HepG2 (cell line): ENCODE measurements around the gene TAB3. TPM values are rescaled to one million over a fixed set of nuclear protein-coding genes. Genes with fewer than 3 reads are reported as not detected.
A peak's percentile ranks its signal among the peaks of the same experiment; 100 is the strongest.

ENCODE experiments used
- CCAR2 ChIP-seq: fragments of 200-400 bp; formaldehyde crosslinking; optimal IDR thresholded peaks from 2 replicates; pipeline ENCODE3; 2018; ENCODE audit warnings: low read depth, mild to moderate bottlenecking, low read length, moderate library complexity
- ESRRA ChIP-seq: sonication (generic); formaldehyde crosslinking; IDR thresholded peaks from 2 replicates; pipeline ENCODE4 v1.5.1; 2020; ENCODE audit warnings: mild to moderate bottlenecking, low read depth, missing genetic modification reagents
- MXD1 ChIP-seq: sonication (generic); formaldehyde crosslinking; IDR thresholded peaks from 2 replicates; pipeline ENCODE4 v1.4.0; 2020; ENCODE audit warnings: mild to moderate bottlenecking, missing genetic modification reagents
- NFE2 ChIP-seq: sonication (generic); formaldehyde crosslinking; IDR thresholded peaks from 2 replicates; pipeline ENCODE4 v1.4.0; 2020; ENCODE audit warnings: missing genetic modification reagents
- NFKB2 ChIP-seq: sonication (generic); formaldehyde crosslinking; IDR thresholded peaks from 2 replicates; pipeline ENCODE4 v1.4.0; 2020; ENCODE audit warnings: missing genetic modification reagents, borderline replicate concordance
- PITX1 ChIP-seq: sonication (generic); formaldehyde crosslinking; IDR thresholded peaks from 2 replicates; pipeline ENCODE4 v1.5.1; 2020; ENCODE audit warnings: mild to moderate bottlenecking, missing genetic modification reagents
- POGZ ChIP-seq: sonication (generic); formaldehyde crosslinking; IDR thresholded peaks from 2 replicates; pipeline ENCODE4 v1.4.0; 2020; ENCODE audit warnings: mild to moderate bottlenecking, missing genetic modification reagents
- RCOR2 ChIP-seq: IDR thresholded peaks from 2 replicates; pipeline ENCODE4 v1.6.1; 2016; ENCODE audit warnings: missing biosample characterization, missing genetic modification reagents
- STAT6 ChIP-seq: sonication (generic); formaldehyde crosslinking; IDR thresholded peaks from 2 replicates; pipeline ENCODE4 v1.4.0; 2020; ENCODE audit warnings: missing genetic modification reagents, mild to moderate bottlenecking, borderline replicate concordance
- TMF1 ChIP-seq: sonication (generic); formaldehyde crosslinking; IDR thresholded peaks from 2 replicates; pipeline ENCODE4 v1.8.1; 2022; ENCODE audit warnings: low read depth, missing genetic modification reagents
- ZBTB20 ChIP-seq: sonication (generic); formaldehyde crosslinking; IDR thresholded peaks from 2 replicates; pipeline ENCODE4 v1.8.1; 2023; ENCODE audit warnings: missing genetic modification reagents, low read depth, mild to moderate bottlenecking, borderline replicate concordance
- ZFAT ChIP-seq: sonication (generic); formaldehyde crosslinking; conservative IDR thresholded peaks from 2 replicates; pipeline ENCODE4 v1.8.1; 2023; ENCODE audit warnings: missing genetic modification reagents, inconsistent platforms
- ZNF253 ChIP-seq: sonication (generic); formaldehyde crosslinking; IDR thresholded peaks from 2 replicates; pipeline ENCODE4 v1.8.0; 2022; ENCODE audit warnings: mild to moderate bottlenecking, missing genetic modification reagents, borderline replicate concordance
- ZNF547 ChIP-seq: sonication (generic); formaldehyde crosslinking; IDR thresholded peaks from 2 replicates; pipeline ENCODE4 v1.5.1; 2020; ENCODE audit warnings: mild to moderate bottlenecking, missing genetic modification reagents
- ZNF558 ChIP-seq: sonication (generic); formaldehyde crosslinking; IDR thresholded peaks from 2 replicates; pipeline ENCODE4 v1.9.0; 2022; ENCODE audit warnings: mild to moderate bottlenecking, missing genetic modification reagents, borderline replicate concordance
- ZNF572 ChIP-seq: sonication (generic); formaldehyde crosslinking; IDR thresholded peaks from 2 replicates; pipeline ENCODE4 v1.5.1; 2020; ENCODE audit warnings: mild to moderate bottlenecking, missing genetic modification reagents
- ZNF776 ChIP-seq: sonication (generic); formaldehyde crosslinking; IDR thresholded peaks from 2 replicates; pipeline ENCODE4 v1.4.0; 2020; ENCODE audit warnings: mild to moderate bottlenecking, missing genetic modification reagents
- polyA plus RNA-seq, 8 experiments: library from polyadenylated mRNA; depleted of rRNA in 3 of 8; stranded (reverse) in 7 of 8; unstranded in 1 of 8; fragments of >200 nt; fragmentation: Illumina TruSeq in 4 of 8; extraction: Trizol in 4 of 8; gene quantifications; 2 replicates each; pipeline versions ENCODE4 v1.2.1 to v1.2.3, GENCODE V29; 2011 to 2016; ENCODE audit warnings: low read depth in 4 of 8, missing spikeins in 1 of 8, mixed read lengths in 1 of 8; ENCODE audit not compliant: insufficient read depth in 1 of 8
- total RNA-seq, 5 experiments: library from RNA; depleted of rRNA; stranded (reverse); fragments of >200 nt; fragmentation: Illumina TruSeq; extraction: Trizol; gene quantifications; 2 replicates each; pipeline ENCODE4 v1.2.3, GENCODE V29; 2016; ENCODE audit warnings: low read depth in 1 of 5
- TF ChIP-seq, protein P1 (sequence below): sonication (generic); formaldehyde crosslinking; IDR thresholded peaks from 2 replicates; pipeline ENCODE4 v1.4.0; 2020; ENCODE audit warnings: missing genetic modification reagents
- TF ChIP-seq, protein P2 (sequence below): sonication (generic); formaldehyde crosslinking; IDR thresholded peaks from 2 replicates; pipeline ENCODE4 v1.4.0; 2020; ENCODE audit warnings: missing genetic modification reagents, mild to moderate bottlenecking, borderline replicate concordance
- TF ChIP-seq, protein P3 (sequence below): sonication (generic); formaldehyde crosslinking; IDR thresholded peaks from 2 replicates; pipeline ENCODE4 v1.8.0; 2022; ENCODE audit warnings: mild to moderate bottlenecking, missing genetic modification reagents, moderate library complexity
- TF ChIP-seq, protein P4 (sequence below): sonication (generic); formaldehyde crosslinking; IDR thresholded peaks from 2 replicates; pipeline ENCODE4 v1.4.0; 2020; ENCODE audit warnings: missing genetic modification reagents

Gene TAB3
- total and polyA plus RNA-seq, 2 of the 13 experiments (the other 11 are each of a cell fraction or from before 2014, with no cell fraction given) = 27.2 to 59.8 TPM

DNA sequence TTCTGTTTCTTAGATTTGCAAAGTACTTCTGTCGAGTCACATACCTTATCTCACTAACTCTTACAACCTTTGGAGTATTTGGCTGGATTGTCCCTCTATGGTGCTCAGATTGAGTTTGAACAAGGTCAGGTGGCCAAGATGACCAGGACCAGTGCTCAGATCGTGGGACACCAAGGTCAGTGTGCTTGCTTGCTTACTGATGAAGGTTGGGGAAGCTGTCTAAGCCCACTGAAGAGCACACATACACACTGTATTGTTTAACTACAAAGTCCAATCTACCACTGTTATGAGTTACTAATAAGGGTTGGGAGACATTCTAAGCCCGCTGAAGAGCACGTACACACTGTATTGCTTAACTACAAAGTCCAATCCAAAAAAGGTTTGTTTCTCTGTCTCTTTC, 53.7 kb downstream of the TAB3 start (continued):
- TF ChIP-seq ZNF776 (CRISPR knock-in tag) (no peak), ZNF547 (no peak), ZNF572 (CRISPR knock-in tag) (no peak), CCAR2 (no peak), ESRRA (CRISPR knock-in tag) (peak; percentile 89), PITX1 (peak; percentile 56; the same call in 1 of the 2 replicates), MXD1 (CRISPR knock-in tag) (no peak), RCOR2 (peak; percentile 57; the same call in 1 of the 2 replicates), TMF1 (CRISPR knock-in tag) (no peak), ZNF558 (CRISPR knock-in tag) (no peak), STAT6 (no peak; the same call in 1 of the 2 replicates), NFKB2 (no peak), POGZ (CRISPR knock-in tag) (peak; percentile 75; the same call in 1 of the 2 replicates), ZFAT (CRISPR knock-in tag) (no peak), ZBTB20 (CRISPR knock-in tag) (0 out of 2 replicates have a peak, but pooled peaks have one; percentile 50), NFE2 (CRISPR knock-in tag) (no peak), ZNF253 (no peak)
- TF ChIP-seq, protein P1, sequence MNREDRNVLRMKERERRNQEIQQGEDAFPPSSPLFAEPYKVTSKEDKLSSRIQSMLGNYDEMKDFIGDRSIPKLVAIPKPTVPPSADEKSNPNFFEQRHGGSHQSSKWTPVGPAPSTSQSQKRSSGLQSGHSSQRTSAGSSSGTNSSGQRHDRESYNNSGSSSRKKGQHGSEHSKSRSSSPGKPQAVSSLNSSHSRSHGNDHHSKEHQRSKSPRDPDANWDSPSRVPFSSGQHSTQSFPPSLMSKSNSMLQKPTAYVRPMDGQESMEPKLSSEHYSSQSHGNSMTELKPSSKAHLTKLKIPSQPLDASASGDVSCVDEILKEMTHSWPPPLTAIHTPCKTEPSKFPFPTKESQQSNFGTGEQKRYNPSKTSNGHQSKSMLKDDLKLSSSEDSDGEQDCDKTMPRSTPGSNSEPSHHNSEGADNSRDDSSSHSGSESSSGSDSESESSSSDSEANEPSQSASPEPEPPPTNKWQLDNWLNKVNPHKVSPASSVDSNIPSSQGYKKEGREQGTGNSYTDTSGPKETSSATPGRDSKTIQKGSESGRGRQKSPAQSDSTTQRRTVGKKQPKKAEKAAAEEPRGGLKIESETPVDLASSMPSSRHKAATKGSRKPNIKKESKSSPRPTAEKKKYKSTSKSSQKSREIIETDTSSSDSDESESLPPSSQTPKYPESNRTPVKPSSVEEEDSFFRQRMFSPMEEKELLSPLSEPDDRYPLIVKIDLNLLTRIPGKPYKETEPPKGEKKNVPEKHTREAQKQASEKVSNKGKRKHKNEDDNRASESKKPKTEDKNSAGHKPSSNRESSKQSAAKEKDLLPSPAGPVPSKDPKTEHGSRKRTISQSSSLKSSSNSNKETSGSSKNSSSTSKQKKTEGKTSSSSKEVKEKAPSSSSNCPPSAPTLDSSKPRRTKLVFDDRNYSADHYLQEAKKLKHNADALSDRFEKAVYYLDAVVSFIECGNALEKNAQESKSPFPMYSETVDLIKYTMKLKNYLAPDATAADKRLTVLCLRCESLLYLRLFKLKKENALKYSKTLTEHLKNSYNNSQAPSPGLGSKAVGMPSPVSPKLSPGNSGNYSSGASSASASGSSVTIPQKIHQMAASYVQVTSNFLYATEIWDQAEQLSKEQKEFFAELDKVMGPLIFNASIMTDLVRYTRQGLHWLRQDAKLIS (CRISPR knock-in tag) = no peak
- TF ChIP-seq, protein P2, sequence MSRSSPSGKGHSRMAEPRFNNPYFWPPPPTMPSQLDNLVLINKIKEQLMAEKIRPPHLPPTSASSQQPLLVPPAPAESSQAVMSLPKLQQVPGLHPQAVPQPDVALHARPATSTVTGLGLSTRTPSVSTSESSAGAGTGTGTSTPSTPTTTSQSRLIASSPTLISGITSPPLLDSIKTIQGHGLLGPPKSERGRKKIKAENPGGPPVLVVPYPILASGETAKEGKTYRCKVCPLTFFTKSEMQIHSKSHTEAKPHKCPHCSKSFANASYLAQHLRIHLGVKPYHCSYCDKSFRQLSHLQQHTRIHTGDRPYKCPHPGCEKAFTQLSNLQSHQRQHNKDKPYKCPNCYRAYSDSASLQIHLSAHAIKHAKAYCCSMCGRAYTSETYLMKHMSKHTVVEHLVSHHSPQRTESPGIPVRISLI (CRISPR knock-in tag) = peak; percentile 61; the same call in 1 of the 2 replicates
- TF ChIP-seq, protein P3, sequence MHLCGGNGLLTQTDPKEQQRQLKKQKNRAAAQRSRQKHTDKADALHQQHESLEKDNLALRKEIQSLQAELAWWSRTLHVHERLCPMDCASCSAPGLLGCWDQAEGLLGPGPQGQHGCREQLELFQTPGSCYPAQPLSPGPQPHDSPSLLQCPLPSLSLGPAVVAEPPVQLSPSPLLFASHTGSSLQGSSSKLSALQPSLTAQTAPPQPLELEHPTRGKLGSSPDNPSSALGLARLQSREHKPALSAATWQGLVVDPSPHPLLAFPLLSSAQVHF = no peak
- TF ChIP-seq, protein P4, sequence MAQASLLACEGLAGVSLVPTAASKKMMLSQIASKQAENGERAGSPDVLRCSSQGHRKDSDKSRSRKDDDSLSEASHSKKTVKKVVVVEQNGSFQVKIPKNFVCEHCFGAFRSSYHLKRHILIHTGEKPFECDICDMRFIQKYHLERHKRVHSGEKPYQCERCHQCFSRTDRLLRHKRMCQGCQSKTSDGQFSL = no peak
